Neural progenitor cell (in vitro differentiated cells): Measurements from ENCODE around the gene SCN2A. TPM values are rescaled to one million over a fixed set of nuclear protein-coding genes. Genes with fewer than 3 reads are reported as not detected.

Experiments used
- DNase-seq: peaks from one replicate; pipeline ENCODE4 v3.0.0-alpha.2; 2016; ENCODE audit warnings: low spot score
- H2AFZ ChIP-seq: fragments of 200-600 bp; sonication (generic); replicated peaks from 2 replicates; pipeline ENCODE4 v1.6.1; 2016; ENCODE audit warnings: antibody characterized with exemption
- H3F3A ChIP-seq: fragments of 200-600 bp; sonication (generic); 2 replicates; pipeline ENCODE4 v1.6.1; 2016; ENCODE audit warnings: antibody characterized with exemption, low read depth
- H3K27ac ChIP-seq: fragments of 200-600 bp; sonication (generic); 2 replicates; pipeline ENCODE4 v1.5.1; 2016; ENCODE audit warnings: mild to moderate bottlenecking
- H3K27me3 ChIP-seq: fragments of 200-600 bp; sonication (generic); 2 replicates; pipeline ENCODE4 v1.6.1; 2016; ENCODE audit warnings: mild to moderate bottlenecking, moderate library complexity
- H3K36me3 ChIP-seq: fragments of 200-600 bp; sonication (generic); 2 replicates; pipeline ENCODE4 v1.5.1; 2016
- H3K4me1 ChIP-seq: fragments of 200-600 bp; sonication (generic); 2 replicates; pipeline ENCODE4 v1.6.1; 2016; ENCODE audit warnings: mixed run types
- H3K4me2 ChIP-seq: fragments of 200-600 bp; sonication (generic); 2 replicates; pipeline ENCODE4 v1.6.1; 2016
- H3K4me3 ChIP-seq: fragments of 200-600 bp; sonication (generic); 2 replicates; pipeline ENCODE4 v1.5.1; 2016
- H3K79me2 ChIP-seq: fragments of 200-600 bp; sonication (generic); 2 replicates; pipeline ENCODE4 v1.6.1; 2016; ENCODE audit warnings: low read depth
- H3K9ac ChIP-seq: fragments of 200-600 bp; sonication (generic); 2 replicates; pipeline ENCODE4 v1.6.1; 2016
- H3K9me3 ChIP-seq: fragments of 200-600 bp; sonication (generic); 2 replicates; pipeline ENCODE4 v1.5.1; 2016; ENCODE audit warnings: low read depth
- H4K20me1 ChIP-seq: fragments of 200-600 bp; sonication (generic); 2 replicates; pipeline ENCODE4 v1.6.1; 2016; ENCODE audit warnings: low read depth
- H3K27ac Mint-ChIP-seq: 3 replicates; pipeline ENCODE4 v1.8.0; 2021; ENCODE audit warnings: mixed read lengths
- H3K27me3 Mint-ChIP-seq: 2 replicates; pipeline ENCODE4 v1.8.0; 2022; ENCODE audit warnings: low read depth, mild to moderate bottlenecking, inconsistent platforms, moderate library complexity, mixed read lengths; ENCODE audit not compliant: insufficient read depth
- H3K36me3 Mint-ChIP-seq: 3 replicates; pipeline ENCODE4 v1.8.0; 2021; ENCODE audit warnings: mixed read lengths
- H3K4me1 Mint-ChIP-seq: 3 replicates; pipeline ENCODE4 v1.8.0; 2021; ENCODE audit warnings: mixed read lengths
- H3K4me3 Mint-ChIP-seq: 3 replicates; pipeline ENCODE4 v1.8.0; 2021; ENCODE audit warnings: mild to moderate bottlenecking, moderate library complexity, mixed read lengths
- H3K9me3 Mint-ChIP-seq: 3 replicates; pipeline ENCODE4 v1.8.0; 2020; ENCODE audit warnings: mixed read lengths
- EZH2 ChIP-seq: fragments of 200-600 bp; sonication (generic); IDR thresholded peaks from 2 replicates; pipeline ENCODE4 v1.6.1; 2017; ENCODE audit warnings: antibody characterized with exemption, mild to moderate bottlenecking, moderate library complexity
- EZH2phosphoT487 ChIP-seq: fragments of 200-600 bp; sonication (generic); IDR thresholded peaks from 2 replicates; pipeline ENCODE4 v1.6.1; 2017; ENCODE audit warnings: antibody characterized with exemption
- total RNA-seq: library from RNA; depleted of rRNA; stranded (reverse); fragments of >200 nt; gene quantifications from 2 replicates; pipeline ENCODE4 v1.2.3, GENCODE V29; 2015; ENCODE audit warnings: low replicate concordance
- TF ChIP-seq, protein P1 (sequence below): fragments of 200-600 bp; sonication (generic); IDR thresholded peaks from 2 replicates; pipeline ENCODE4 v1.5.1; 2017; ENCODE audit warnings: antibody characterized with exemption, mild to moderate bottlenecking

The SCN2A gene
- total RNA-seq, 1 donor from 2014 or later = 0.30 TPM

DNA sequence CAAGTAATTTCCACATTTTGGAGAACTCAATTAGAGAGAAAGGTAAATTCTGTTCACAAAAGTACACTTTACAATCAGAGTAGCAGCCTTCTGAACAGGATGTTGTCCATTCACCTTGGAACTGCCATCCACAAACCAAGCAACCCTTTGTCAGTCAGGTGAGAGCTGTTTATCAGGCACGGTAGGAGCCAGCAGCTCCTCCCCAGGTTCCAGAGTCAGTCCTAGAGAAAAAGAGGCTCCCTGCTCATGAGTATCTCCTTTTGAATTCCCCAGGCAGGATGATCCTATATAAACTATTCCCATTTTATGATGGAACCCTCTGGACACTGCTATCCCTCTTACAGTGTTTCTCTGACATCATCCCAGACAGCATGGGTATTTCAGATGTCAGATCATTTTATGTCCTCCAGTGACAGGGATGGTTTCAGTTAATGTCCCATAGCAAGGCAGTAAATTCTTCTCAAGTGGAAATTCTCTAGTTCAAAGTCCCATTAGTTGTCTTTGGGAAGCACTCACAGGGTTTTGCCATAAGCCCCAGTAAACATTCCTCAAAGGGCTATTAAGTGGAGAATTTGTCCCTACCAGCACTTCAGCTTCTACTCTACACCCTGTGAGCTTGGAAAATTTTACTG is 195.8 kb downstream of the SCN2A start:
- H3K27me3 Mint-ChIP-seq = no peaks in the 10 kb centered on the region
- Histone ChIP-seq H3K27me3 (no peaks in the 10 kb centered on the region), H3K4me1 (peaks cover 39% of the 10 kb centered on the region), H3K4me3 (no peak overlapping the region), H2AFZ (no peak overlapping the region), H4K20me1 (no peaks in the 10 kb centered on the region), H3K27ac (peak overlapping the region; percentile 54), H3K9ac (no peak overlapping the region), H3K79me2 (no peaks in the 10 kb centered on the region), H3K9me3 (no peaks in the 10 kb centered on the region), H3K4me2 (peak overlapping the region; percentile 52), H3F3A (peaks cover 36% of the 10 kb centered on the region), H3K36me3 (no peaks in the 10 kb centered on the region)
- no peaks in the 10 kb centered on the region for H3K9me3 Mint-ChIP-seq
- TF ChIP-seq EZH2 = no peak
- no peak for TF ChIP-seq EZH2phosphoT487
- TF ChIP-seq, protein P1, sequence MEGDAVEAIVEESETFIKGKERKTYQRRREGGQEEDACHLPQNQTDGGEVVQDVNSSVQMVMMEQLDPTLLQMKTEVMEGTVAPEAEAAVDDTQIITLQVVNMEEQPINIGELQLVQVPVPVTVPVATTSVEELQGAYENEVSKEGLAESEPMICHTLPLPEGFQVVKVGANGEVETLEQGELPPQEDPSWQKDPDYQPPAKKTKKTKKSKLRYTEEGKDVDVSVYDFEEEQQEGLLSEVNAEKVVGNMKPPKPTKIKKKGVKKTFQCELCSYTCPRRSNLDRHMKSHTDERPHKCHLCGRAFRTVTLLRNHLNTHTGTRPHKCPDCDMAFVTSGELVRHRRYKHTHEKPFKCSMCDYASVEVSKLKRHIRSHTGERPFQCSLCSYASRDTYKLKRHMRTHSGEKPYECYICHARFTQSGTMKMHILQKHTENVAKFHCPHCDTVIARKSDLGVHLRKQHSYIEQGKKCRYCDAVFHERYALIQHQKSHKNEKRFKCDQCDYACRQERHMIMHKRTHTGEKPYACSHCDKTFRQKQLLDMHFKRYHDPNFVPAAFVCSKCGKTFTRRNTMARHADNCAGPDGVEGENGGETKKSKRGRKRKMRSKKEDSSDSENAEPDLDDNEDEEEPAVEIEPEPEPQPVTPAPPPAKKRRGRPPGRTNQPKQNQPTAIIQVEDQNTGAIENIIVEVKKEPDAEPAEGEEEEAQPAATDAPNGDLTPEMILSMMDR = no peak
- peak overlapping the region; percentile 15 for H3K4me3 Mint-ChIP-seq
- no peak for DNase-seq
- peaks cover 41% of the 10 kb centered on the region for H3K4me1 Mint-ChIP-seq
- peaks cover 1% of the 10 kb centered on the region for H3K36me3 Mint-ChIP-seq
- peak overlapping the region; percentile 61 for H3K27ac Mint-ChIP-seq

DNA sequence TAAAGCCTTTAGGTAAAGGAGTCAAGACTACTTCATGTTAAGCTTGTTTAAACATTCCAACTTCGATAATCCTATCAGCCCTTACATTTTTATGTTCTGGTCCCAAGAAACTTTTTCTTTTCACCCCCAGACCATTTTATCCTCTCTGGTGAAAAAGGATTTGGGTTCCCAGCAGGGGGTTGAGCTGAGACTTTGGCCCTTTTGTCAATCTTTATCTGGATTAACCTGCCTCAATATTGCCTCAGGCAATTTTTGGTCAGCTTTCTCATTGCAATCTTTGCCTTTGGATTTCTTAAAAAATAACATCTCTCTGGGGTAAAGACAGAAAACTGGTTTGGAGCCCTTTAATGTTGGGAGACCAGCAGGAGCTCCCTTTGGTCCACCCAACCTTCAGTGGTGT is 196.4 kb downstream of the SCN2A start:
- no peaks in the 10 kb centered on the region for H3K27me3 Mint-ChIP-seq
- Histone ChIP-seq H3K27ac (peak overlapping the region; percentile 42), H3K36me3 (no peaks in the 10 kb centered on the region), H3K4me3 (no peak overlapping the region), H2AFZ (no peak overlapping the region), H3K9me3 (no peaks in the 10 kb centered on the region), H4K20me1 (no peaks in the 10 kb centered on the region), H3K79me2 (no peaks in the 10 kb centered on the region), H3K9ac (no peak overlapping the region), H3F3A (peaks cover 36% of the 10 kb centered on the region), H3K4me1 (peaks cover 41% of the 10 kb centered on the region), H3K27me3 (no peaks in the 10 kb centered on the region), H3K4me2 (peak overlapping the region; percentile 52)
- H3K9me3 Mint-ChIP-seq = no peaks in the 10 kb centered on the region
- TF ChIP-seq EZH2 (no peak), EZH2phosphoT487 (no peak)
- TF ChIP-seq, protein P1 = no peak
- H3K36me3 Mint-ChIP-seq = peaks cover 1% of the 10 kb centered on the region
- H3K27ac Mint-ChIP-seq = peak overlapping the region; percentile 61
- peak overlapping the region; percentile 15 for H3K4me3 Mint-ChIP-seq
- peaks cover 47% of the 10 kb centered on the region for H3K4me1 Mint-ChIP-seq
- peak; percentile 66 for DNase-seq

DNA sequence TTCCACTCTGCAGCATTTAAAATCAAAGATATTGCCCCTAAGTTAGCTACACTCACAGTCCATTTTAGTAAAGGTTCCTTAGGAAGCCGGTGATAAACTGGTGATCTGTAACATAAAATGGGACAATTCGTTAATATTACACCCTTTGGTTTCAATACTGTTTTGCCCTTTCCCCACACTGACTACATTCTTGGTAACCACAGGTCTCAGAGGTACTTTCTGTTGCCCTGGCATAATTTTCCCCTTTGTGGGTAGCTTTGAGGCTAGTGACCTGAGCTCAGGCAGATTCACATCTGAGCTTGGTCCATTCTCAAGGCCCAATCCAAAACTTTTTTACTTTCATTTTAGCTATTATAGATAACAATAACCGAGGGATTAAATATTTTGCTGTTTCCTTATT is 197.3 kb downstream of the SCN2A start:
- no peak for DNase-seq
- Histone ChIP-seq H3K27ac (no peak overlapping the region), H3K36me3 (no peaks in the 10 kb centered on the region), H3F3A (peaks cover 36% of the 10 kb centered on the region), H4K20me1 (no peaks in the 10 kb centered on the region), H2AFZ (no peak overlapping the region), H3K4me2 (peak overlapping the region; percentile 52), H3K9me3 (no peaks in the 10 kb centered on the region), H3K4me1 (peaks cover 41% of the 10 kb centered on the region), H3K79me2 (no peaks in the 10 kb centered on the region), H3K9ac (no peak overlapping the region), H3K4me3 (no peak overlapping the region), H3K27me3 (no peaks in the 10 kb centered on the region)
- peaks cover 47% of the 10 kb centered on the region for H3K4me1 Mint-ChIP-seq
- no peak overlapping the region for H3K4me3 Mint-ChIP-seq
- peak overlapping the region; percentile 93 for H3K27ac Mint-ChIP-seq
- TF ChIP-seq EZH2phosphoT487 (no peak), EZH2 (no peak)
- TF ChIP-seq, protein P1 = no peak
- no peaks in the 10 kb centered on the region for H3K9me3 Mint-ChIP-seq
- peaks cover 1% of the 10 kb centered on the region for H3K36me3 Mint-ChIP-seq
- no peaks in the 10 kb centered on the region for H3K27me3 Mint-ChIP-seq
